HepG2 (cell line): Measurements from ENCODE around the gene MRI1. TPM values are rescaled to one million over a fixed set of nuclear protein-coding genes. Genes with fewer than 3 reads are reported as not detected.

ENCODE experiments used
- ATAC-seq: fragments of 200-7000 bp; cut with Tn5 transposase; 3 replicates; pipeline ENCODE4 v1.9.1; 2020; ENCODE audit warnings: mild to moderate bottlenecking, moderate library complexity
- BruUV-seq: library from RNA; stranded (reverse); fragments of 400-500 nt; replicated peaks from 2 replicates; lab custom pipeline; 2021; lab: Mats Ljungman, UMichigan
- CTCF ChIA-PET: fragments of 300-600 bp; formaldehyde crosslinking; extraction: SDS; loops from one replicate; lab custom pipeline; 2021; ENCODE audit warnings: low total read pairs, inconsistent platforms, low intra/inter-chr PET ratio; lab: Yijun Ruan, JAX
- POLR2A ChIA-PET: fragments of 350-600 bp; sonication (Branson Sonifier 250); formaldehyde crosslinking; loops from one replicate; lab custom pipeline; 2020; ENCODE audit warnings: antibody characterized with exemption, inconsistent platforms; lab: Yijun Ruan, JAX
- DNase-seq: peaks from one replicate; pipeline ENCODE4 v3.0.0-alpha.2; 2015; ENCODE audit warnings: low spot score
- FAIRE-seq: peaks from 3 replicates; lab custom pipeline; 2011; peaks lifted over from hg19 to GRCh38; lab: Jason Lieb, UNC
- H2AFZ ChIP-seq: one replicate; pipeline ENCODE4 v1.6.1; 2011; ENCODE audit warnings: low read length, inconsistent platforms
- H3K27ac ChIP-seq: fragments of 300-600 bp; 3 replicates; pipeline ENCODE4 v1.8.0; 2011; ENCODE audit warnings: mixed run types, mild to moderate bottlenecking, mixed read lengths, low read length, inconsistent platforms; ENCODE audit not compliant: insufficient read depth; ENCODE audit errors: extremely low read length
- H3K27me3 ChIP-seq, 2 experiments: fragments of 200-600 bp in 1 of 2; 2 replicates in 1 of 2; 3 replicates in 1 of 2; pipeline versions ENCODE4 v1.6.0 to v1.8.0; 2011; ENCODE audit warnings: low read length in 2 of 2, mild to moderate bottlenecking in 2 of 2, moderate library complexity in 2 of 2, inconsistent platforms in 1 of 2; ENCODE audit not compliant: insufficient read depth in 2 of 2, control insufficient read depth in 1 of 2
- H3K36me3 ChIP-seq, 2 experiments: fragments of 200-600 bp in 1 of 2; replicated peaks in 1 of 2; 2 replicates in 1 of 2; 3 replicates in 1 of 2; pipeline versions ENCODE4 v1.5.1 to v1.8.0; 2011; ENCODE audit warnings: low read length in 2 of 2, inconsistent platforms in 1 of 2; ENCODE audit not compliant: insufficient read depth in 2 of 2, control insufficient read depth in 1 of 2
- H3K4me1 ChIP-seq: 2 replicates; pipeline ENCODE4 v1.5.1; 2012; ENCODE audit warnings: low read length, inconsistent platforms; ENCODE audit not compliant: insufficient read depth
- H3K4me2 ChIP-seq: 2 replicates; pipeline ENCODE4 v1.6.0; 2011; ENCODE audit warnings: low read depth, low read length, inconsistent platforms
- H3K4me3 ChIP-seq, 3 experiments: fragments of 200-600 bp in 1 of 3; sonication (generic), shearing (Covaris generic) in 1 of 3; replicated peaks in 1 of 3; 2 replicates each; pipeline ENCODE4 v1.5.1; 2011 to 2016; ENCODE audit warnings: low read length in 3 of 3, inconsistent platforms in 2 of 3, low read depth in 2 of 3, mild to moderate bottlenecking in 2 of 3, control low read depth in 1 of 3, mixed read lengths in 1 of 3; ENCODE audit not compliant: insufficient read depth in 1 of 3
- H3K79me2 ChIP-seq: one replicate; pipeline ENCODE4 v1.6.1; 2011; ENCODE audit warnings: low read length, inconsistent platforms; ENCODE audit not compliant: insufficient read depth
- H3K9ac ChIP-seq: 2 replicates; pipeline ENCODE4 v1.6.0; 2011; ENCODE audit warnings: mild to moderate bottlenecking, low read depth, low read length, inconsistent platforms; ENCODE audit not compliant: insufficient read depth
- H3K9me3 ChIP-seq: 2 replicates; pipeline ENCODE4 v1.5.1; 2012; ENCODE audit warnings: mild to moderate bottlenecking, low read length
- H4K20me1 ChIP-seq: 2 replicates; pipeline ENCODE4 v1.6.0; 2011; ENCODE audit warnings: inconsistent platforms, mild to moderate bottlenecking, low read length, moderate library complexity; ENCODE audit not compliant: insufficient read depth
- FOXP1 ChIP-seq, 2 experiments: fragments of 450-650 bp in 1 of 2; IDR thresholded peaks; 2 replicates each; pipeline ENCODE4 v1.6.1; 2017 to 2018; ENCODE audit warnings: antibody characterized with exemption in 1 of 2
- RFXANK ChIP-seq: IDR thresholded peaks from 2 replicates; pipeline ENCODE4 v1.6.1; 2016
- SAFB2 ChIP-seq: sonication (generic); formaldehyde crosslinking; IDR thresholded peaks from 2 replicates; pipeline ENCODE4 v1.5.1; 2020; ENCODE audit warnings: missing genetic modification reagents, low read depth, mild to moderate bottlenecking, borderline replicate concordance
- STAT5B ChIP-seq: sonication (generic); formaldehyde crosslinking; IDR thresholded peaks from 2 replicates; pipeline ENCODE4 v1.4.0; 2020; ENCODE audit warnings: missing genetic modification reagents
- TEAD2 ChIP-seq: sonication (generic); formaldehyde crosslinking; IDR thresholded peaks from 2 replicates; pipeline ENCODE4 v1.9.0; 2021; ENCODE audit warnings: missing genetic modification reagents
- ZNF530 ChIP-seq: sonication (generic); formaldehyde crosslinking; IDR thresholded peaks from 2 replicates; pipeline ENCODE4 v1.5.0; 2020; ENCODE audit warnings: low read depth, mild to moderate bottlenecking, missing genetic modification reagents
- WGBS: methylation state at CpG from one replicate; pipeline ENCODE4 v1.1.6; 2017; ENCODE audit warnings: low lambda C conversion rate; 5-methylcytosine and 5-hydroxymethylcytosine counted together
- in situ Hi-C: cut with HindIII; loops from 2 replicates; pipeline ENCODE4 v1.10.0; 2017; ENCODE audit warnings: low pct_unique_long_range_greater_than_20kb; ENCODE audit not compliant: extremely low pct_ligation_motif_present
- intact Hi-C: fragments of 100-400 bp; cut with micrococcal nuclease; formaldehyde crosslinking; loops from one replicate; pipeline ENCODE4 v1.10.0; 2022; ENCODE audit not compliant: unreplicated experiment
- polyA plus RNA-seq, 8 experiments: library from polyadenylated mRNA; depleted of rRNA in 3 of 8; stranded (reverse) in 7 of 8; unstranded in 1 of 8; fragments of >200 nt; fragmentation: Illumina TruSeq in 4 of 8; extraction: Trizol in 4 of 8; gene quantifications; 2 replicates each; pipeline versions ENCODE4 v1.2.1 to v1.2.3, GENCODE V29; 2011 to 2016; ENCODE audit warnings: low read depth in 4 of 8, missing spikeins in 1 of 8, mixed read lengths in 1 of 8; ENCODE audit not compliant: insufficient read depth in 1 of 8
- total RNA-seq, 5 experiments: library from RNA; depleted of rRNA; stranded (reverse); fragments of >200 nt; fragmentation: Illumina TruSeq; extraction: Trizol; gene quantifications; 2 replicates each; pipeline ENCODE4 v1.2.3, GENCODE V29; 2016; ENCODE audit warnings: low read depth in 1 of 5

The MRI1 gene
- total and polyA plus RNA-seq, 2 of the 13 experiments (the other 11 are each of a cell fraction or from before 2014, with no cell fraction given): 20.1 to 20.6 TPM

DNA sequence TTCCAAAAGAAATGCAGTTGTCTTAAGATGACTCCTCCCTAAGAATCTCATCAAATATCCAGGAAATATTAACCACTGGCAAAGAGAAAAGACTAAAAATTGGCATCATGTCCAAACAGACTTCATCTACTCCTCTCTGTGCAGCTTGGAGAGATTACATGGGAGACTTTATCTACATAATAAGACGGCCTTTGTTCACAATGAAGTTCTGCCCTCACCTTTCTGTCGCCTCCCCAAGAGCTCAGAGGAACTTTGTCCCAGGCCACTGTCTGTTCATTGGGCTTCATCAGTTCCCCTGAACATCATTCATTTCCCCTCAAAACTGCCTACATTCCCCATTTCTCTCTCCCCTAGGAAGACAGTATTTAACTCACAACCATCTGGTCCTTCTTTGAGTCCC lies 22.4 kb upstream of the MRI1 start:
- Histone ChIP-seq H3K4me1 (peaks cover 14% of the 10 kb centered on the region), H3K27me3 (no peaks in the 10 kb centered on the region), H3K79me2 (no peaks in the 10 kb centered on the region), H3K27ac (no peak overlapping the region), H3K9ac (no peak overlapping the region), H2AFZ (no peak overlapping the region), H3K9me3 (no peaks in the 10 kb centered on the region), H3K4me3 (no peak overlapping the region), H3K36me3 (peaks cover 0 to 3% of the 10 kb centered on the region in 2 experiments; a peak in 1 of 5 replicates), H4K20me1 (no peaks in the 10 kb centered on the region), H3K4me2 (no peak overlapping the region)
- intact Hi-C loops (no loop called here), in situ Hi-C loops (no loop called here)
- BruUV-seq: no TSS peak
- no peak for FAIRE-seq
- 77% methylated on average over 2 of the region's 2 CpGs for WGBS
- POLR2A ChIA-PET: interaction anchor here (1.4 kb wide), 1 partner anchor 11 kb away, joined by 4 read pairs; no protein-coding TSS in a partner anchor
- DNase-seq: no peak
- peak; percentile 82; the same call in 1 of the 2 replicates for TF ChIP-seq ZNF530 (CRISPR knock-in tag)
- TF ChIP-seq FOXP1 (IDR thresholded peaks at IDR 0.05): no peak
- TF ChIP-seq FOXP1 (CRISPR knock-in tag; IDR thresholded peaks at IDR 0.05): no peak
- CTCF ChIA-PET: no interaction called here
- no peak for ATAC-seq

DNA sequence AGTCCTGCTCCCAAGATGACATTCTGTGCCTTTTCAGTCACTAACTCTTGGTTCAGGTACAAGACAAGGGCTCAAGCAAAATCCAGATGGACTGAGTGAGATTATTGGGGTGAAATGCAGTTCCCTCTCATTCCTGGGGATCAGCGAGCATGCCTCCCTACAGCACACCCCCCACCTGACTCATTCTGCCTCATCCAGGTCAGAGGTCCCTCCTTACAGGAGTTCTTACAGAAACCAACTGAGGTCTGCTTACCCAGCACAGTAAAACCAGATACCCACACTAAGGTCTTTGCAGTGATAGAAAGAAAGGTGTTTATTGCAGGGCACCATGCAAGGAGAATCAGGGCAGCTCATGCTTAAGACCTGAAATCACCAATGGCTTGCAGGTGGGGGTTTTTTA lies 21.6 kb upstream of the MRI1 start:
- in situ Hi-C loops: no loop called here
- H2AFZ ChIP-seq: no peak overlapping the region
- peaks cover 20% of the 10 kb centered on the region for H3K4me1 ChIP-seq
- no peak for FAIRE-seq
- 82% methylated on average over 1 of the region's 1 CpG for WGBS
- no peak overlapping the region for H3K4me2 ChIP-seq
- H3K9me3 ChIP-seq: no peaks in the 10 kb centered on the region
- H3K9ac ChIP-seq: no peak overlapping the region
- POLR2A ChIA-PET: no interaction called here
- no peak for TF ChIP-seq TEAD2 (CRISPR knock-in tag)
- no peak for TF ChIP-seq STAT5B (CRISPR knock-in tag)
- no peak for TF ChIP-seq SAFB2 (CRISPR knock-in tag)
- no peak for TF ChIP-seq RFXANK
- TF ChIP-seq, all 625 proteins: peak for 0
- Histone ChIP-seq H3K27ac (no peak overlapping the region), H3K79me2 (no peaks in the 10 kb centered on the region), H3K4me3 (no peak overlapping the region), H3K36me3 (peaks cover 0 to 3% of the 10 kb centered on the region in 2 experiments; a peak in 1 of 5 replicates), H4K20me1 (no peaks in the 10 kb centered on the region), H3K27me3 (no peaks in the 10 kb centered on the region)
- CTCF ChIA-PET: no interaction called here
- DNase-seq: no peak
- ATAC-seq: no peak
- no TSS peak for BruUV-seq
- intact Hi-C loops: no loop called here
